MM.1S (cell line): ENCODE results near the gene BFAR.

Experiments
- DNase-seq: peaks from one replicate; pipeline ENCODE4 v3.0.0-alpha.2; 2015
- H2AFZ ChIP-seq: fragments of 300-600 bp; sonication (generic); 2 replicates; pipeline ENCODE4 v1.6.0; 2016; ENCODE audit warnings: antibody characterized with exemption, low read length
- H3F3A ChIP-seq: fragments of 300-600 bp; sonication (generic); 2 replicates; pipeline ENCODE4 v1.6.1; 2016; ENCODE audit warnings: mild to moderate bottlenecking, antibody characterized with exemption, low read length, moderate library complexity, mixed read lengths; ENCODE audit not compliant: insufficient read depth
- H3K27ac ChIP-seq: fragments of 300-600 bp; sonication (generic); 2 replicates; pipeline ENCODE4 v1.5.1; 2016; ENCODE audit warnings: mild to moderate bottlenecking, low read length
- H3K27me3 ChIP-seq: fragments of 300-600 bp; sonication (generic); replicated peaks from 2 replicates; pipeline ENCODE4 v1.6.0; 2016; ENCODE audit warnings: low read length; ENCODE audit not compliant: insufficient read depth
- H3K36me3 ChIP-seq: fragments of 300-600 bp; sonication (generic); replicated peaks from 2 replicates; pipeline ENCODE4 v1.6.1; 2016; ENCODE audit warnings: mild to moderate bottlenecking, low read length, mixed read lengths; ENCODE audit not compliant: insufficient read depth
- H3K4me1 ChIP-seq: fragments of 300-600 bp; sonication (generic); 2 replicates; pipeline ENCODE4 v1.6.1; 2016; ENCODE audit warnings: low read length, mixed read lengths
- H3K4me2 ChIP-seq: fragments of 300-600 bp; sonication (generic); 2 replicates; pipeline ENCODE4 v1.6.0; 2016; ENCODE audit warnings: low read depth, low read length
- H3K4me3 ChIP-seq: fragments of 300-600 bp; sonication (generic); 2 replicates; pipeline ENCODE4 v1.5.1; 2016; ENCODE audit warnings: low read length, mixed read lengths
- H3K79me2 ChIP-seq: fragments of 300-600 bp; sonication (generic); 2 replicates; pipeline ENCODE4 v1.6.1; 2016; ENCODE audit warnings: mixed run types, low read length, mixed read lengths
- H3K9ac ChIP-seq: fragments of 300-600 bp; sonication (generic); 2 replicates; pipeline ENCODE4 v1.6.1; 2016; ENCODE audit warnings: low read length, mixed read lengths
- H3K9me2 ChIP-seq: fragments of 300-600 bp; sonication (generic); replicated peaks from 2 replicates; pipeline ENCODE4 v1.6.1; 2016; ENCODE audit warnings: mild to moderate bottlenecking, low read length, mixed read lengths; ENCODE audit not compliant: insufficient read depth
- H3K9me3 ChIP-seq: fragments of 300-600 bp; sonication (generic); replicated peaks from 2 replicates; pipeline ENCODE4 v1.6.1; 2016; ENCODE audit warnings: mild to moderate bottlenecking, low read length, mixed read lengths; ENCODE audit not compliant: insufficient read depth
- H4K20me1 ChIP-seq: fragments of 300-600 bp; sonication (generic); 2 replicates; pipeline ENCODE4 v1.6.1; 2016; ENCODE audit warnings: mild to moderate bottlenecking, low read length, moderate library complexity, mixed read lengths; ENCODE audit not compliant: insufficient read depth
- CTCF ChIP-seq: fragments of 300-600 bp; sonication (generic); IDR thresholded peaks from 2 replicates; pipeline ENCODE4 v1.5.1; 2016; ENCODE audit warnings: antibody characterized with exemption, low read length, mixed read lengths
- EZH2 ChIP-seq: fragments of 300-600 bp; sonication (generic); optimal IDR thresholded peaks from 2 replicates; pipeline ENCODE3; 2017; ENCODE audit warnings: low read depth, mild to moderate bottlenecking, antibody characterized with exemption, low read length, mixed read lengths
- EZH2phosphoT487 ChIP-seq: fragments of 300-600 bp; sonication (generic); IDR thresholded peaks from 2 replicates; pipeline ENCODE4 v1.6.1; 2018; ENCODE audit warnings: antibody characterized with exemption, low read length

The BFAR gene

GRCh38 chr16:14640538-14640937 lies 7.8 kb downstream of the BFAR start:
- Histone ChIP-seq H3K27ac (no peak overlapping the region), H3K4me2 (no peak overlapping the region), H3F3A (no peaks in the 10 kb centered on the region), H4K20me1 (peaks cover 4% of the 10 kb centered on the region; the same call in 1 of the 2 replicates), H3K9ac (no peak overlapping the region), H3K9me3 (no peaks in the 10 kb centered on the region), H3K9me2 (no peaks in the 10 kb centered on the region), H2AFZ (no peak overlapping the region), H3K4me1 (no peaks in the 10 kb centered on the region), H3K27me3 (no peaks in the 10 kb centered on the region), H3K36me3 (0 out of 2 replicates have a peak, but pooled peaks cover 3% of the 10 kb centered on the region), H3K79me2 (peaks cover 96% of the 10 kb centered on the region), H3K4me3 (no peak overlapping the region)
- no peak for DNase-seq
- TF ChIP-seq EZH2phosphoT487, result no peak
- no peak for TF ChIP-seq EZH2
- TF ChIP-seq CTCF, result no peak

DNA sequence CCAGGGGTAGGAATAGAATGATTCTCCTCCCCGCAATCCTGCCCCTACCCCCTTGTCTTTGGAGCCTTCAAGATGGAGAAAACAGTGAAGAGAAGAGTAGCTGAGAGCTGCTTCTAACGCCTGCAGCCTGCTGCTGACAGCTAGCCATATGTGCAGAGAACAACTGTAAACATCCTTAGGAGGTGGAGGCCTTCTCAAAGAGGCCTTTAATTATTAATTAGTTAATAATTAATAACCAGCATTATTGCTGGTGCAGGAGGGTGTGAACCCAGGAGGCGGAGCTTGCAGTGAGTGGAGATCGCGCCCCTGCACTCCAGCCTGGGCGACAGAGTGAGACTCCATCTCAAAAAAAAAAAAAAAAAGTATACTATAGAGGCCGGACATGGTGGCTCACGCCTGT lies 8.5 kb downstream of the BFAR start:
- Histone ChIP-seq H3K27me3 (no peaks in the 10 kb centered on the region), H3K36me3 (0 out of 2 replicates have a peak, but pooled peaks cover 3% of the 10 kb centered on the region), H2AFZ (no peak overlapping the region), H3K27ac (no peak overlapping the region), H3K9me2 (no peaks in the 10 kb centered on the region), H3K9ac (no peak overlapping the region), H3K4me3 (no peak overlapping the region), H3K4me2 (no peak overlapping the region), H4K20me1 (peaks cover 4% of the 10 kb centered on the region; the same call in 1 of the 2 replicates), H3K79me2 (peaks cover 96% of the 10 kb centered on the region), H3K4me1 (no peaks in the 10 kb centered on the region), H3F3A (no peaks in the 10 kb centered on the region), H3K9me3 (no peaks in the 10 kb centered on the region)
- DNase-seq, result no peak
- TF ChIP-seq CTCF, result no peak
- no peak for TF ChIP-seq EZH2
- no peak for TF ChIP-seq EZH2phosphoT487

- TF ChIP-seq CTCF (no peak), EZH2phosphoT487 (no peak), EZH2 (no peak)
- Histone ChIP-seq H4K20me1 (peaks cover 4% of the 10 kb centered on the region; the same call in 1 of the 2 replicates), H3K4me3 (no peak overlapping the region), H3K27ac (no peak overlapping the region), H3K4me2 (no peak overlapping the region), H2AFZ (no peak overlapping the region), H3K9ac (no peak overlapping the region), H3F3A (no peaks in the 10 kb centered on the region), H3K9me2 (no peaks in the 10 kb centered on the region), H3K4me1 (no peaks in the 10 kb centered on the region), H3K27me3 (no peaks in the 10 kb centered on the region), H3K79me2 (peaks cover 90% of the 10 kb centered on the region), H3K36me3 (0 out of 2 replicates have a peak, but pooled peaks cover 3% of the 10 kb centered on the region), H3K9me3 (no peaks in the 10 kb centered on the region)
- no peak for DNase-seq
Measured at GRCh38 chr16:14641926-14642325, 9.2 kb downstream of the BFAR start.
